GM19240 (cell line): ENCODE data around the gene SMTN.
"Not testable (repeated sequence)": the region's sequence is repeated elsewhere in the genome, so short reads cannot be mapped to it uniquely, and the experiment has no call there.

Experiments used
- DNase-seq: peaks from one replicate; pipeline ENCODE4 v3.0.0; 2011; ENCODE audit warnings: low spot score; ENCODE audit not compliant: insufficient read length

The SMTN gene

GRCh38 chr22:31080848-31081649 is at the start of gene SMTN:
Gene SMTN, plus strand, starts transcription at chr22:31081318. Its CDS starts 1,941 bp downstream, at chr22:31083259.
- DNase-seq = peak; percentile 88

- no peak for DNase-seq
Observed at GRCh38 chr22:31036671-31037550, 44.2 kb upstream of the SMTN start.

DNA sequence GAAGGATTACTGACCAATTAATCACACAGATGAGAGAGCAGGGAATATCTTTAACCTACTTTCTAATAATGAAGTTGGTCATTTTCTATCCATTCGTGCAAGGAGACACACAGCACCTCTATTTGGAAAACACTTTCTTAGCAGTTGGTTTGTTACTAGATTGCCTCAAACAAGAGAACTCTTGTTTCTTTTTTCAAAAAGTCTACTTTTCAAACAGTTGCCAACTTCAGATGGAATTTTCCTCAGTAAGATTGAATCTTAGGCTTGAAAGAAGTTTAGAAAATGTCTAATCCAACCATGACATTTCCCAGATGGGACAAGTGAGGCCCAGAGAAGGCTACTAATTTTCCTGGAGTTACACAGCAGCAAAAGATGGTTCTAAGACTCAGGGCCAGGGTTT is 42.4 kb upstream of the SMTN start:
- DNase-seq = no peak

DNA sequence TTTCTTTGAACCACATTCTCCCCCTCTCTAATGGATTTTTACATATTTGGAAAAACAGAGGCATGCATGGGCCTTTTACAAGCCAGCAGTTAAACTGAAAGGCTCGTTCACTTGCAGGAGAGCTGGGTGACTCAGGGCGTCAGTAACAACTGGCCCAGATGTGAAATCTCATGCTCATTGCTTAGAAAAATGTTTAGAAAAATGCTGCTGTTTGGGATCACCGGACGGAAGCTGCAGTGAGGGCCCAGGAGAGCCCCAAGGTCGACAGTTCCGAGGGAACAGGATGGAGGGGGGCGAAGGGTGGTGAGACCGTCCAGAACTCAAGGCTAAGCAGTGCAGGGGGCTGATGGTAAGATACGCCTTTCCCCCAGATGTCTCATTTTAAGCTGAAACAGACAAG is 41.7 kb upstream of the SMTN start:
- no peak for DNase-seq

GRCh38 chr22:31040542-31041398 is 40.3 kb upstream of the SMTN start:
- no peak for DNase-seq

GRCh38 chr22:31044262-31044861 is 36.8 kb upstream of the SMTN start:
- no peak for DNase-seq

DNA sequence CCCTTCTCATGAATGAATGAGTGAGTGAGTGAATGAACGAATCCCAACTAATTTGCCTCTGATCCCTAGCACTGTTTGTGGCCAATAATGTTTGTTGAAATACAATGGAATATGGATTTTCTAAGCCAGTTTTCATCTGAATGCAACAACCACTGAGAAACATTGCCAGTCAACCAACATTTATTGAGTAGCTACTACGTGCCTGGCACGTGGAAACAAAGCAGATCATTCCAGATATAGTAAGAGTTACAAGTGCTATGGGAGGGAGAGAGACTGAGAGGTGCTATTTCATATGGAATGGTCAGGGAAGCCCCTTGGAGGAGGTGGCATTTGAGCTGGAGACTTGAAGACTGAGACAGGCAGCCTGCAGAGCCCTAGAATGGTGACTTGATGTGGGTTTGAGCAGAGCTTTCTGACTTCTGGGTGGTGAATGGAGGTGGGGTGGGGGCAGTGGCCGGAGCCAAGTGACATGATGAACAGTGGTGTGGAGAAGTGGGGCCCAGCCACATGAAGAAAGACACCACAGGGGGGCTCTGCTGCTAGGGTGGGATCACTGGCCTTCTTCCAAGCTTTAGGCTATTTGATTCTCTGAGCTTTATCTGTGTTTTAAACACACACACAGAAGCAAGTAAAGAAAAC is 35.1 kb upstream of the SMTN start:
- no peak for DNase-seq

GRCh38 chr22:31046539-31047226 is 34.4 kb upstream of the SMTN start:
- DNase-seq = no peak

DNA sequence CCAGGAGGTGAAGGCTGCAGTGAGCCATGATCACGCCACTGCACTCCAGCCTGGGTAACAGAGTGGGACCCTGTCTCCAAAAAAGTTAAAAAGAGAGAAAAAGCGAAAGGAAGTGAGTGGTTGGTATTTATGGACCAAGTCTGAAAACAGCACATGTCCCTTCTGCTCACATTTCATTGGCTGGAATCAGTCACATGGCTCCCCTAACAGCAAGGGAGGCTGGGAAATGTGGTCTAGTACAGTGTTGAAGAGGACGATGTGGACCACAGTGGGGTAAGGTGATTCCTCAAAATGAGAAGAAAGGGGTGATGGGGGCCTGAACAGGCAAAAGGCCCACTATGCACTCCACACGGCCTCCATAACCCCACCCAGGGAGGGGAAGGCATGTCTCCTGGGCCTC is 32.5 kb upstream of the SMTN start:
- DNase-seq = no peak

- no peak for DNase-seq
Observed at GRCh38 chr22:31049815-31050420, 31.2 kb upstream of the SMTN start.

DNA sequence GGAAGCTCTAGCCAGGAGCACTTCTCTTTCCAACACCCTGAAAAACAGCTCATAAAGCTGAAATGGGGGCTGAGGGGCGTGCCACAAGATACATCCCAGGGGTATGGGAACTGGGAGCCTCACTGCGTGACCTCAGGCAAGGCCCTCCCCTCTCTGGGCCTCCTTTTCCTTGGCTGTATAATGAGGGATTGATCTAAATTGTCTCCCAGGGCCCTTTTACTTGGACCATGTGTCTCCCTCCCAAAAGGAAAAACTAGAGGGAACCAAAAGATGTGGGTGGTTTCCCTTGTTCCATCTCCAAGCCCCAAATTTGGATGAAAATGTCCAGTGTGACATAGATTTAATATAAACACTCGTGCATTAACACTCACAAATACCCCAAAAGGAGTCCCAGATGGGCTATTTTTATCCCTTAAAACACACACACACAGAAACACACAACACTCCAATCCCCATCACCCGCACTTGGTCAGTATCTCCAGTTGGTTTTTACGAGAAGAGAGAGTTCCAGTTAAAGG is 25.9 kb upstream of the SMTN start:
- DNase-seq = no peak

DNA sequence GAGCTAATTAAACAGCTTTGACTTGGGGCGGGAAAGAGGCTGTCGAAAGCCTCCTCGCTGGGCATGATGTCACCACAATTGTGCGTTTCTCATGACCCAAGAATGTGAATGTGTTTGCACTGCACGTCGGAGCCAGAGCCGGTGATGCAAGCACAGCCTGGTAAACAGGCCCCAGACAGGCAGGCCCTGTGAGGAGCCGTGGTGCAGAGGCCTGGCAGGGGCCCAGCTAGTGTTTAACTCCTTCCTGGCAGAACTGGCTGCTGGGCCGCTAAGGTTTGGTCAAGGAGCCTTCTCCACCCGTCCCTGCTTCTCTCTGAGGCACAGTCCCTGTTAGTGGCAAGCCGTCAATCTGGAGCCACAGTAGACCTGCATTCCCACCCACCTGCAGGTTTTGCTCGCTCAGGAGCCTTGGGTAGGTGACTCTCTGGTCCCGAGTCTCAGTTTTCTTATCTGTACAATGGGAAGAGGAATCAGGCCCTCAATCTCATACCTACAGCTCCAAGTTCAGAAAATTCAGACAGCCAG is 25.4 kb upstream of the SMTN start:
- no peak for DNase-seq

DNA sequence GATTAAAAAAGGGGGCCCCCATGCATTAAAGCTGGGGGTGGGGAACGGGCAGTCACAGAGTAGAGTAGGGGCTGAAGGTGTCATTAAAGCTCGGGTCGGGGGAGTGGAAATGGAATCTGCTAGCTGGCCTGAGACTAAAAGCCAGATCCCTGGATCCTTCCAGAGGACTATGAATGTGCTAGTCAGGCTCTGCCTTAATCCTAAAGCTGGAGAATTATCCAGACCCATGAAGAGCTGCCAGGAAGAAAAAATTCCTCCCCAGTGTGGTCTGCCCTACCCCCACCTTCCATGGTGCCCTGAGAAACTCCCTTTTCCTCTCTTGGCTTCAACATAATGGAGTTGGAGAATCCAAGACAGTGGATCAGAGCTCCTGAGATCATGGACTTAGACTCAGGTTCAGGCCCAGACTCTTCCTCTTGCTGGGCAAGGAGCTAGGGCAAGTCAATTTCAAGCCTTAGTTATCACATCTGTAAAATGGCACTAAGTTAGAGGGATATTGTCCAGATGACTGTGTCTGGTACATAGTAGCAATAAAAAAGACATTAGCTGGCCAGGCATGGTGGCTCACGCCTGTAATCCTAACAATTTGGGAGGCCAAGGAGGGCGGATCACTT is 24.0 kb upstream of the SMTN start:
- DNase-seq = no peak

DNA sequence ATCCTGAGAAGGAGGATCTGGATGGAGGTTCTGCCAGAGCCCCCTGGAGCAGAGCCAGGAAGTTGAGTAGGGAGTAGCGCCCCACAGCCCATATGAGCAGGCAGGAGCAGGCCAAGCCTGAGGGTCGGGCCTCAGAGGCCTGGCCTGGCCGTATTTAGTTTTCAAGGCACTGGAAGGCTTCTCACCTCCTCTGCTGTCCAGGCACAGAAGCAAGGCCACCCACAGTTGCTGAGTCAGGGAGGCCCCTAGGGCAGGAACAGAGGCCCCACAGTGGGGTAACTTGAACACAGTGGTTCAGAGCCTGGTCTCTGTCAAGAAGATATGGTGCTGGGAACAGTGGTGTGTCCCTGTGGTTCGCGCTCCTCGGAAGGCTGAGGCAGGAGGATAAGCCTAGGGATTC is 21.5 kb upstream of the SMTN start:
- not testable (repeated sequence) for DNase-seq

DNA sequence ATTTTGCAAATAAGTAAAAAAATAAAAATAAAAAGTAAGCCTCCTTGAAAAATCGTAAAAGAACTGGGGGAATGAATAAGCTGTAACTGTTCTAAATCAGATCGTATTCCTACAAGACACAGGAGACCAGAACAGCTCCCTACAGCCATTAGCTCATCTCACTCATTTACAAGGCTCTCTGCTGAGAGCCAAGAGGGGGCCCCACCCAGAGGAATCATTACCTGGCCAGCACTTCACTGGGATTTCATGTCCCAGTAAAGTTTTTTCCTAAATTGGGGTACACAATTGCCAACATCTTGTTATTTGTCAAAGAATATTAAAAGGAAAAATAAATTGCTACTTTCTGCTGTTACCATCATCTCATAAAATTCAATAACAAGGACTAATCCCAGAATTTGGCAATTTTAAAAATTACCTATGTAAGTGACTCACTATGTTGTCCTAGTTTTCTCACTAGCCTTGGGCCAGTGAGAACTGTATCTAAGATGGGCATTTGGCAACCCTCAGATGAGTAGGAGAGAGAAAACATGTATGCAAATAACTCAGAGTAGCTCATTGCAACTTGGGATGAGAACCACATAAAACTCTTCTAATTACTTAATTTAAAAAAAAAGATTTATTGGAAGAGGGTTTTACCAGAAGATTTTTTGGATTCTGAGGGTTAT is 18.4 kb upstream of the SMTN start:
- no peak for DNase-seq

GRCh38 chr22:31064369-31064768 is 16.7 kb upstream of the SMTN start:
- no peak for DNase-seq

DNA sequence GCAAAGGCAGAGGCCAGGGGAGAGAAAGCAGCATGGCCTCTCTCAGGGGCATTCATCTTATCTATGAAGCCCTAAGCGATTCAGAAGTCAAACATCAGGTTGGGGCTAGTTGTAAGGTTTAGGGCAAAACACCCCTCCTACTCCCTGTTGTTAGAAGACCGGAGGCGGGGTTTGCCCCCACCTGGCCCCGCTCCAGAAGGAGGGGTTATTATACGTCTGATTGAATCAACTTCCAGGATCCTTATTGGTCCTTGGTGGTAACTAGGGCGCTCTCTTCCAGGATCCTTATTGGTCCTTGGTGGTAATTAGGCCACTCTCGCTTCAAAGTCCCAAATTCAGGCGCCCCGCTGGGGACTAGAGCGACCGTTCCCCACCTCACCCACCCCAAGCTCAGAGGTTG is 12.1 kb upstream of the SMTN start:
- no peak for DNase-seq

- not testable (repeated sequence) for DNase-seq
Observed at GRCh38 chr22:31069691-31070314, 11.3 kb upstream of the SMTN start.
